Measurements from ENCODE around the gene DNAH17.

- no peak for TF ChIP-seq POLR2AphosphoS5 (IDR thresholded peaks at IDR 0.05; ENCODE audit: low read depth, low read length)
- TF ChIP-seq POLR2A (IDR thresholded peaks at IDR 0.05; ENCODE audit: low read depth, low read length), result no peak
- no peak for TF ChIP-seq TAF1 (IDR thresholded peaks at IDR 0.05; ENCODE audit: borderline replicate concordance, low read depth, low read length)
Measured at GRCh38 chr17:78585006-78585630, 7.9 kb upstream of the DNAH17 start.

Measured in GM12892 (cell line).